Psoas muscle (tissue), 8 donors: Measurements from ENCODE around the gene GTPBP4. TPM values are rescaled to one million over a fixed set of nuclear protein-coding genes. Genes with fewer than 3 reads are reported as not detected.

Experiments
- ATAC-seq, 4 donors: fragments of 200-7000 bp; cut with Tn5 transposase; one replicate each; pipeline ENCODE4 v1.9.1; 2020; ENCODE audit warnings: moderate library complexity in 3 of 4, mild to moderate bottlenecking in 2 of 4
- DNase-seq, 2 donors: peaks; one replicate each; pipeline ENCODE4 v3.0.0-alpha.2; 2020
- H3K27ac ChIP-seq: fragments of 200-600 bp; one replicate; pipeline ENCODE4 v1.8.0; 2022
- H3K27me3 ChIP-seq, 3 donors: fragments of 200-600 bp in 1 of 3; one replicate each; pipeline versions ENCODE4 v1.6.1 to v1.8.0; 2013 to 2022; ENCODE audit warnings: low read length in 2 of 3, mild to moderate bottlenecking in 2 of 3, moderate library complexity in 1 of 3; ENCODE audit not compliant: insufficient read depth in 3 of 3
- H3K36me3 ChIP-seq, 2 donors: fragments of 200-600 bp in 1 of 2; one replicate each; pipeline versions ENCODE4 v1.6.1 to v1.8.0; 2013 to 2022; ENCODE audit warnings: low read depth in 1 of 2, mild to moderate bottlenecking in 1 of 2, moderate library complexity in 1 of 2; ENCODE audit not compliant: insufficient read depth in 1 of 2
- H3K4me1 ChIP-seq: fragments of 200-600 bp; one replicate; pipeline ENCODE4 v1.8.0; 2022
- H3K4me3 ChIP-seq: fragments of 200-600 bp; one replicate; pipeline ENCODE4 v1.8.0; 2022; ENCODE audit warnings: mild to moderate bottlenecking
- H3K9me3 ChIP-seq: fragments of 200-600 bp; one replicate; pipeline ENCODE4 v1.8.0; 2022
- CTCF ChIP-seq: fragments of 200-600 bp; IDR thresholded peaks from one replicate; pipeline ENCODE4 v1.8.0; 2022; ENCODE audit warnings: antibody characterized with exemption
- WGBS, 3 donors: extraction: QIAGEN DNeasy Blood & Tissue Kit; methylation state at CpG; one replicate each; pipeline versions ENCODE4 v1.1.6 to v1.1.7; 2013; 5-methylcytosine and 5-hydroxymethylcytosine counted together
- intact Hi-C, 2 donors: fragments of 100-400 bp; cut with DNase I; formaldehyde crosslinking; loops; one replicate each; pipeline versions ENCODE4 v1.11.0 to v1.14.2; 2022
- polyA plus RNA-seq, 3 donors: library from polyadenylated mRNA; stranded (reverse); fragments of 200-250 nt; gene quantifications; one replicate each; pipeline ENCODE4 v1.2.3, GENCODE V29; 2013
- total RNA-seq, 4 donors: library from RNA; stranded (reverse); fragmentation: NEBNext Ultra II Directional in 2 of 4; extraction: Animal tissue kit (Norgen Biotek cat#: 25700) in 2 of 4; gene quantifications; one replicate each; pipeline versions ENCODE4 v1.2.1 to v1.2.4, GENCODE V29; 2021 to 2023
- donor health status: healthy with polysubstance abuse.
- donor health status: DM: no; HTN: no; CAD: no; lungs with moderate emphysema.
- donor health status: Bipolar disorder and iron deficiency.
- donor health status: healthy.
- donor health status: DM: yes; HTN: yes; CAD: no.
- donor health status: DM: no; HTN: no; CAD: no.
- donor health status: DM: no; HTN: no; CAD: no.
- donor health status: DM: yes; HTN: yes; CAD: no.

Gene GTPBP4
- total and polyA plus RNA-seq, 7 donors, result 36.3 to 134 (median 70.2) TPM

DNA sequence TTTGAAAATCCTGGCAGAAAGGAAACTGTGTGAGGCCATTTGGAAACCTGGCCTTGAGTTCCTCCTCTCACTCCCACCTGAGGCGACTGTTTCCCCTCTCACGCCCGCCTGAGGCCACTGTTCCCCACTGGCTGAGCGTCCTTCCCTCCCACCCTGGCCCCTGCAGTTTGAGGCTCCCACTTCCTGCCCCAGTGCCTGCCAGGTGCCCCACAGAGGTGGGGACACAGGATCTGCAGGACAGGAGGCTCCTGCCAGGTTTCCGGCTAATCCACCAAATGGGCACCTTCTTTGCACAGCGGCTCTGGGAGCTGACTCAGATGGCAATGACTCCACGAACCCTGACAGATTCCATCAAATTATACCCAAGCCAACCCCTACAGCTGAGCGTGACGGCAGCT lies 32.4 kb upstream of the GTPBP4 start:
- H3K27me3 ChIP-seq, result peaks cover 0 to 7% (median 0%) of the 10 kb centered on the region in 3 donors
- no peaks in the 10 kb centered on the region for H3K36me3 ChIP-seq
- WGBS, 3 donors, result 64 to 71% (median 69%) methylated on average over 9 of the region's 9 CpGs
- ATAC-seq (no peak), DNase-seq (no peak)
- no peak overlapping the region for H3K27ac ChIP-seq
- no peaks in the 10 kb centered on the region for H3K4me1 ChIP-seq
- intact Hi-C loops, result no loop called here
- TF ChIP-seq CTCF, result no peak
- H3K9me3 ChIP-seq, result no peaks in the 10 kb centered on the region
- no peak overlapping the region for H3K4me3 ChIP-seq

DNA sequence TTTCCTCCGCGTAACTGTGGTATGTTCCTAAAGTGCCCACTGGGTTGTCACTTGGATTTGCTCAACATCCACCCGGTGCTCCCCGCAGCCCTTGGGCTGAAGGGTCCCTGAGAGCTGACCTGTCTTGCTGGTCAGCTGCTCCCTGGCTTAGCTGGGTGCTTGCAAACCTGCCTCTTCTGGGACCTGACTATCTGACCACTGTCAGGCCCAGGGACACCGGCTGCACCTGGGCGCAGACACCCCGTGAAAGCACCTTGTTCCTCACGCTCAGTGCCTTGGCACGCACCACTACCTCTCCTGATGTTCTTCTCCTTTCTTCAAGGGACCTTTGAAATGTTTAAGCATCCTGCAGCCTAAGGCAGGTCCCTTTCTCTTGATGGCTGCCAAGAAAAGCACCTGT lies 30.1 kb upstream of the GTPBP4 start:
- intact Hi-C loops, result no loop called here
- Histone ChIP-seq H3K4me1 (no peaks in the 10 kb centered on the region), H3K27ac (no peak overlapping the region), H3K4me3 (no peak overlapping the region), H3K36me3 (no peaks in the 10 kb centered on the region), H3K27me3 (peaks cover 0 to 6% (median 0%) of the 10 kb centered on the region in 3 donors), H3K9me3 (no peaks in the 10 kb centered on the region)
- no peak for ATAC-seq
- 93 to 95% (median 94%) methylated on average over 9 of the region's 9 CpGs for WGBS, 3 donors
- no peak for TF ChIP-seq CTCF
- no peak for DNase-seq

GRCh38 chr10:958856-959255 lies 29.4 kb upstream of the GTPBP4 start:
- no peak for TF ChIP-seq CTCF
- 88 to 93% (median 90%) methylated on average over 6 of the region's 6 CpGs for WGBS, 3 donors
- H3K27me3 ChIP-seq, result peaks cover 0 to 6% (median 0%) of the 10 kb centered on the region in 3 donors
- intact Hi-C loops, result no loop called here
- no peak overlapping the region for H3K4me3 ChIP-seq
- H3K9me3 ChIP-seq, result no peaks in the 10 kb centered on the region
- H3K36me3 ChIP-seq, result no peaks in the 10 kb centered on the region
- ATAC-seq (no peak), DNase-seq (no peak)
- no peaks in the 10 kb centered on the region for H3K4me1 ChIP-seq
- no peak overlapping the region for H3K27ac ChIP-seq

- no peak overlapping the region for H3K4me3 ChIP-seq
- no peaks in the 10 kb centered on the region for H3K36me3 ChIP-seq
- H3K4me1 ChIP-seq, result no peaks in the 10 kb centered on the region
- intact Hi-C loops, result no loop called here
- peaks cover 0 to 6% (median 0%) of the 10 kb centered on the region in 3 donors for H3K27me3 ChIP-seq
- H3K27ac ChIP-seq, result no peak overlapping the region
- ATAC-seq (no peak), DNase-seq (no peak)
- no peaks in the 10 kb centered on the region for H3K9me3 ChIP-seq
- 85 to 89% (median 89%) methylated on average over 3 of the region's 3 CpGs for WGBS, 3 donors
- TF ChIP-seq CTCF, result no peak
Measured at GRCh38 chr10:962342-962741, 25.9 kb upstream of the GTPBP4 start.

GRCh38 chr10:963186-963585 lies 25.0 kb upstream of the GTPBP4 start:
- WGBS, 3 donors, result 78 to 83% (median 81%) methylated on average over 5 of the region's 5 CpGs
- no peaks in the 10 kb centered on the region for H3K9me3 ChIP-seq
- no peak for TF ChIP-seq CTCF
- H3K27me3 ChIP-seq, result peaks cover 0 to 6% (median 0%) of the 10 kb centered on the region in 3 donors
- no peak overlapping the region for H3K27ac ChIP-seq
- H3K4me1 ChIP-seq, result no peaks in the 10 kb centered on the region
- ATAC-seq, result no peak
- no peak overlapping the region for H3K4me3 ChIP-seq
- DNase-seq, result no peak
- H3K36me3 ChIP-seq, result no peaks in the 10 kb centered on the region
- intact Hi-C loops, result no loop called here
